HepG2 (cell line): ENCODE data around the gene ZFYVE28. TPM values are rescaled to one million over a fixed set of nuclear protein-coding genes. Genes with fewer than 3 reads are reported as not detected.

ENCODE experiments used
- ATAC-seq: fragments of 200-7000 bp; cut with Tn5 transposase; 3 replicates; pipeline ENCODE4 v1.9.1; 2020; ENCODE audit warnings: mild to moderate bottlenecking, moderate library complexity
- BruUV-seq: library from RNA; stranded (reverse); fragments of 400-500 nt; replicated peaks from 2 replicates; lab custom pipeline; 2021; lab: Mats Ljungman, UMichigan
- CTCF ChIA-PET: fragments of 300-600 bp; formaldehyde crosslinking; extraction: SDS; loops from one replicate; lab custom pipeline; 2021; ENCODE audit warnings: low total read pairs, inconsistent platforms, low intra/inter-chr PET ratio; lab: Yijun Ruan, JAX
- POLR2A ChIA-PET: fragments of 350-600 bp; sonication (Branson Sonifier 250); formaldehyde crosslinking; loops from one replicate; lab custom pipeline; 2020; ENCODE audit warnings: antibody characterized with exemption, inconsistent platforms; lab: Yijun Ruan, JAX
- DNase-seq: peaks from one replicate; pipeline ENCODE4 v3.0.0-alpha.2; 2015; ENCODE audit warnings: low spot score
- FAIRE-seq: peaks from 3 replicates; lab custom pipeline; 2011; peaks lifted over from hg19 to GRCh38; lab: Jason Lieb, UNC
- H2AFZ ChIP-seq: one replicate; pipeline ENCODE4 v1.6.1; 2011; ENCODE audit warnings: low read length, inconsistent platforms
- H3K27ac ChIP-seq: fragments of 300-600 bp; 3 replicates; pipeline ENCODE4 v1.8.0; 2011; ENCODE audit warnings: mixed run types, mild to moderate bottlenecking, mixed read lengths, low read length, inconsistent platforms; ENCODE audit not compliant: insufficient read depth; ENCODE audit errors: extremely low read length
- H3K27me3 ChIP-seq, 2 experiments: fragments of 200-600 bp in 1 of 2; 2 replicates in 1 of 2; 3 replicates in 1 of 2; pipeline versions ENCODE4 v1.6.0 to v1.8.0; 2011; ENCODE audit warnings: low read length in 2 of 2, mild to moderate bottlenecking in 2 of 2, moderate library complexity in 2 of 2, inconsistent platforms in 1 of 2; ENCODE audit not compliant: insufficient read depth in 2 of 2, control insufficient read depth in 1 of 2
- H3K36me3 ChIP-seq, 2 experiments: fragments of 200-600 bp in 1 of 2; replicated peaks in 1 of 2; 2 replicates in 1 of 2; 3 replicates in 1 of 2; pipeline versions ENCODE4 v1.5.1 to v1.8.0; 2011; ENCODE audit warnings: low read length in 2 of 2, inconsistent platforms in 1 of 2; ENCODE audit not compliant: insufficient read depth in 2 of 2, control insufficient read depth in 1 of 2
- H3K4me1 ChIP-seq: 2 replicates; pipeline ENCODE4 v1.5.1; 2012; ENCODE audit warnings: low read length, inconsistent platforms; ENCODE audit not compliant: insufficient read depth
- H3K4me2 ChIP-seq: 2 replicates; pipeline ENCODE4 v1.6.0; 2011; ENCODE audit warnings: low read depth, low read length, inconsistent platforms
- H3K4me3 ChIP-seq, 3 experiments: fragments of 200-600 bp in 1 of 3; sonication (generic), shearing (Covaris generic) in 1 of 3; replicated peaks in 1 of 3; 2 replicates each; pipeline ENCODE4 v1.5.1; 2011 to 2016; ENCODE audit warnings: low read length in 3 of 3, inconsistent platforms in 2 of 3, low read depth in 2 of 3, mild to moderate bottlenecking in 2 of 3, control low read depth in 1 of 3, mixed read lengths in 1 of 3; ENCODE audit not compliant: insufficient read depth in 1 of 3
- H3K79me2 ChIP-seq: one replicate; pipeline ENCODE4 v1.6.1; 2011; ENCODE audit warnings: low read length, inconsistent platforms; ENCODE audit not compliant: insufficient read depth
- H3K9ac ChIP-seq: 2 replicates; pipeline ENCODE4 v1.6.0; 2011; ENCODE audit warnings: mild to moderate bottlenecking, low read depth, low read length, inconsistent platforms; ENCODE audit not compliant: insufficient read depth
- H3K9me3 ChIP-seq: 2 replicates; pipeline ENCODE4 v1.5.1; 2012; ENCODE audit warnings: mild to moderate bottlenecking, low read length
- H4K20me1 ChIP-seq: 2 replicates; pipeline ENCODE4 v1.6.0; 2011; ENCODE audit warnings: inconsistent platforms, mild to moderate bottlenecking, low read length, moderate library complexity; ENCODE audit not compliant: insufficient read depth
- ATRX ChIP-seq: sonication (generic); formaldehyde crosslinking; IDR thresholded peaks from 2 replicates; pipeline ENCODE4 v1.4.0; 2020; ENCODE audit warnings: missing genetic modification reagents, borderline replicate concordance
- BORCS8-MEF2B ChIP-seq: sonication (generic); formaldehyde crosslinking; IDR thresholded peaks from 2 replicates; pipeline ENCODE4 v1.8.0; 2022; ENCODE audit warnings: mild to moderate bottlenecking, missing genetic modification reagents
- CCAR2 ChIP-seq: fragments of 200-400 bp; formaldehyde crosslinking; optimal IDR thresholded peaks from 2 replicates; pipeline ENCODE3; 2018; ENCODE audit warnings: low read depth, mild to moderate bottlenecking, low read length, moderate library complexity
- CTCF ChIP-seq: sonication (generic); formaldehyde crosslinking; IDR thresholded peaks from 2 replicates; pipeline ENCODE4 v1.5.0; 2020; ENCODE audit warnings: mild to moderate bottlenecking, missing genetic modification reagents, moderate library complexity
- DDIT3 ChIP-seq: sonication (generic); formaldehyde crosslinking; IDR thresholded peaks from 2 replicates; pipeline ENCODE4 v1.4.0; 2020; ENCODE audit warnings: mild to moderate bottlenecking, missing genetic modification reagents
- FOXM1 ChIP-seq: sonication (generic); formaldehyde crosslinking; IDR thresholded peaks from 2 replicates; pipeline ENCODE4 v1.5.0; 2020; ENCODE audit warnings: missing genetic modification reagents
- GMEB2 ChIP-seq: IDR thresholded peaks from 2 replicates; pipeline ENCODE4 v1.6.1; 2016; ENCODE audit warnings: missing biosample characterization, missing genetic modification reagents, low read depth
- HDAC6 ChIP-seq: fragments of 200-600 bp; sonication (generic); IDR thresholded peaks from 2 replicates; pipeline ENCODE4 v1.7.0; 2017; ENCODE audit warnings: mild to moderate bottlenecking, antibody characterized with exemption, low read length, low read depth
- IRX3 ChIP-seq: sonication (generic); formaldehyde crosslinking; IDR thresholded peaks from 2 replicates; pipeline ENCODE4 v1.8.1; 2023; ENCODE audit warnings: mild to moderate bottlenecking, low read depth, missing genetic modification reagents, borderline replicate concordance
- KMT2B ChIP-seq: IDR thresholded peaks from 2 replicates; pipeline ENCODE4 v1.6.1; 2016; ENCODE audit warnings: missing genetic modification reagents, missing compliant biosample characterization
- RFX1 ChIP-seq: fragments of 450-650 bp; IDR thresholded peaks from 2 replicates; pipeline ENCODE4 v1.6.1; 2017
- ZBTB7A ChIP-seq: sonication (generic); formaldehyde crosslinking; IDR thresholded peaks from 2 replicates; pipeline ENCODE4 v1.8.0; 2022; ENCODE audit warnings: mild to moderate bottlenecking, missing genetic modification reagents
- ZNF10 ChIP-seq: sonication (generic); formaldehyde crosslinking; IDR thresholded peaks from 2 replicates; pipeline ENCODE4 v1.4.0; 2020; ENCODE audit warnings: mild to moderate bottlenecking, low read depth, missing genetic modification reagents, borderline replicate concordance
- ZNF225 ChIP-seq: sonication (generic); formaldehyde crosslinking; IDR thresholded peaks from 2 replicates; pipeline ENCODE4 v1.4.0; 2020; ENCODE audit warnings: mild to moderate bottlenecking, missing genetic modification reagents
- ZNF230 ChIP-seq: sonication (generic); formaldehyde crosslinking; IDR thresholded peaks from 2 replicates; pipeline ENCODE4 v1.4.0; 2020; ENCODE audit warnings: mild to moderate bottlenecking, missing genetic modification reagents
- ZNF512B ChIP-seq: sonication (generic); formaldehyde crosslinking; IDR thresholded peaks from 2 replicates; pipeline ENCODE4 v1.5.1; 2020; ENCODE audit warnings: missing genetic modification reagents, mild to moderate bottlenecking, borderline replicate concordance
- ZNF639 ChIP-seq: conservative IDR thresholded peaks from 2 replicates; pipeline ENCODE4 v1.6.1; 2018; ENCODE audit warnings: missing genetic modification reagents
- WGBS: methylation state at CpG from one replicate; pipeline ENCODE4 v1.1.6; 2017; ENCODE audit warnings: low lambda C conversion rate; 5-methylcytosine and 5-hydroxymethylcytosine counted together
- in situ Hi-C: cut with HindIII; loops from 2 replicates; pipeline ENCODE4 v1.10.0; 2017; ENCODE audit warnings: low pct_unique_long_range_greater_than_20kb; ENCODE audit not compliant: extremely low pct_ligation_motif_present
- intact Hi-C: fragments of 100-400 bp; cut with micrococcal nuclease; formaldehyde crosslinking; loops from one replicate; pipeline ENCODE4 v1.10.0; 2022; ENCODE audit not compliant: unreplicated experiment
- polyA plus RNA-seq, 8 experiments: library from polyadenylated mRNA; depleted of rRNA in 3 of 8; stranded (reverse) in 7 of 8; unstranded in 1 of 8; fragments of >200 nt; fragmentation: Illumina TruSeq in 4 of 8; extraction: Trizol in 4 of 8; gene quantifications; 2 replicates each; pipeline versions ENCODE4 v1.2.1 to v1.2.3, GENCODE V29; 2011 to 2016; ENCODE audit warnings: low read depth in 4 of 8, missing spikeins in 1 of 8, mixed read lengths in 1 of 8; ENCODE audit not compliant: insufficient read depth in 1 of 8
- total RNA-seq, 5 experiments: library from RNA; depleted of rRNA; stranded (reverse); fragments of >200 nt; fragmentation: Illumina TruSeq; extraction: Trizol; gene quantifications; 2 replicates each; pipeline ENCODE4 v1.2.3, GENCODE V29; 2016; ENCODE audit warnings: low read depth in 1 of 5

ZFYVE28 gene
- total and polyA plus RNA-seq, 2 of the 13 experiments (the other 11 are each of a cell fraction or from before 2014, with no cell fraction given), result 0.12 to 0.22 TPM

GRCh38 chr4:2343476-2343875 is 75.0 kb downstream of the ZFYVE28 start:
- H3K27me3 ChIP-seq, result peaks cover 1 to 9% of the 10 kb centered on the region in 2 experiments; a peak in 4 of 5 replicates
- ChIA-PET CTCF (no interaction called here), POLR2A (no interaction called here)
- H4K20me1 ChIP-seq, result no peaks in the 10 kb centered on the region
- H3K4me2 ChIP-seq, result no peak overlapping the region
- DNase-seq (no peak), ATAC-seq (no peak), FAIRE-seq (no peak)
- no peaks in the 10 kb centered on the region for H3K36me3 ChIP-seq
- 100% methylated on average over 1 of the region's 2 CpGs for WGBS
- no peak overlapping the region for H3K9ac ChIP-seq
- intact Hi-C loops, result no loop called here
- H3K4me1 ChIP-seq, result no peaks in the 10 kb centered on the region
- no peaks in the 10 kb centered on the region for H3K79me2 ChIP-seq
- BruUV-seq, result no TSS peak
- H3K4me3 ChIP-seq, result no peak overlapping the region
- in situ Hi-C loops, result no loop called here
- TF ChIP-seq GMEB2 (CRISPR knock-in tag) (no peak), KMT2B (no peak), IRX3 (CRISPR knock-in tag) (no peak), RFX1 (no peak), FOXM1 (CRISPR knock-in tag) (no peak), DDIT3 (no peak), BORCS8-MEF2B (CRISPR knock-in tag) (no peak), ZNF512B (CRISPR knock-in tag) (no peak), CTCF (CRISPR knock-in tag) (no peak), HDAC6 (no peak), ATRX (CRISPR knock-in tag) (no peak), ZNF230 (CRISPR knock-in tag) (no peak), ZBTB7A (CRISPR knock-in tag) (no peak), CCAR2 (no peak), ZNF225 (CRISPR knock-in tag) (no peak), ZNF10 (no peak), ZNF639 (CRISPR knock-in tag) (no peak)
- H2AFZ ChIP-seq, result no peak overlapping the region
- no peaks in the 10 kb centered on the region for H3K9me3 ChIP-seq
- no peak overlapping the region for H3K27ac ChIP-seq
